ENCODE results near the gene KIAA1549.
"Not testable (repeated sequence)": the region's sequence is repeated elsewhere in the genome, so short reads cannot be mapped to it uniquely, and the experiment has no call there.

KIAA1549 gene

DNA sequence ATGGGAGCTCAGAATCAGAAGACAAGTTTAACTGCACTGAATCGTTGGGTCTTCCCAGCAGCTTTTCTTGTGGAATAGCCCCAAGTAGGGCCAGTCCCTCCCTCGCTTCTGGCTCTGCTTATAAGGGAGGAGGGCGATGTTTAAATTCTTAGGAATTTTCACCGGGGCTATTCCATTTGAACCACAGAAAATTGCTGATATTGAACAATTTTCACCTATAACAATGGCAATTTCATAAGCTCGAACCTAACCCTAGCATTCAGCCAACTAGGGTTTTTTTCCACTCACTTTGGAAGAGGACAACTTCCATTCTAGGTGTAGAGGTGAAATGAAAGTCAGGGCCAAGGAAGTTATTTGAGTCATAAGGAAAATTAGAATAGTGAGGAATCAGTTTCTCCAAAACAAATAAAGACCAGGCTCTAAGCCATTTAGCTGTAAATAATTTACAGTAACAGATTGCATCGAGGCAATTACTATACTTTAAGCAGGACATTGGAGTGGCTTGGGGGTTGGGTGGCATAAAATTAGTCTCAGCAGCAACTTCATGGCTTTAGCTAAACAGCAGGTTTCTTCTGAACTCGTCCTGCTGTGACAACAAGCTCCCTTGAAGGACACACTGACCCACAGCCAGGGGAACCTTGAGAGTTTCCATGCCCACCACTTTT is 181.7 kb downstream of the KIAA1549 start:
- DNase-seq, result no peak

GRCh38 chr7:138798836-138799235 is 182.4 kb downstream of the KIAA1549 start:
- DNase-seq, result no peak

- no peak for DNase-seq
These were observed 183.4 kb downstream of the KIAA1549 start, which contains the start of the genes ATP6V0A4 and TMEM213 for GRCh38 chr7:138797715-138798320. ATP6V0A4 (minus strand) TSS chr7:138798196; CDS start chr7:138771247, 26,949 bp downstream. TMEM213 (plus strand) TSS chr7:138797994; CDS start chr7:138798105, 111 bp downstream.

DNA sequence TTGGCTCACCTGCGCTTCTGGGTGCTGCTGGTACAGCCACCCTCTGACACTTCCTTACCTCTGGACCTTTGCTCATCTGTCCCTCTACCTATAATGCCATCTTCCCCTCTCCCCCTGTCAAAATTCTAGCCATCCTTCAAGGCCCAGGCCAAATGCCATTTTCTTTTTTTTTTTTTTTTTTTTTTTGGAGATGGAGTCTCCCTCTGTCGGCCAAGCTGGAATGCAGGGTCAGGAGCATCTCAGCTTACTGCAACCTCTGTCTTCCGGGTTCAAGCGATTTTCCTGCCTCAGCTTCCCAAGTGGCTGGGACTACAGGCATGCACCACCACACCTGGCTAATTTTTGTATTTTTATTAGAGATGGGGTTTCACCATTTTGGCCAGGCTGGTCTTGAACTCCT is 184.1 kb downstream of the KIAA1549 start:
- not testable (repeated sequence) for DNase-seq

- no peak for DNase-seq
These were observed 185.1 kb downstream of the KIAA1549 start for GRCh38 chr7:138796038-138796615.

DNA sequence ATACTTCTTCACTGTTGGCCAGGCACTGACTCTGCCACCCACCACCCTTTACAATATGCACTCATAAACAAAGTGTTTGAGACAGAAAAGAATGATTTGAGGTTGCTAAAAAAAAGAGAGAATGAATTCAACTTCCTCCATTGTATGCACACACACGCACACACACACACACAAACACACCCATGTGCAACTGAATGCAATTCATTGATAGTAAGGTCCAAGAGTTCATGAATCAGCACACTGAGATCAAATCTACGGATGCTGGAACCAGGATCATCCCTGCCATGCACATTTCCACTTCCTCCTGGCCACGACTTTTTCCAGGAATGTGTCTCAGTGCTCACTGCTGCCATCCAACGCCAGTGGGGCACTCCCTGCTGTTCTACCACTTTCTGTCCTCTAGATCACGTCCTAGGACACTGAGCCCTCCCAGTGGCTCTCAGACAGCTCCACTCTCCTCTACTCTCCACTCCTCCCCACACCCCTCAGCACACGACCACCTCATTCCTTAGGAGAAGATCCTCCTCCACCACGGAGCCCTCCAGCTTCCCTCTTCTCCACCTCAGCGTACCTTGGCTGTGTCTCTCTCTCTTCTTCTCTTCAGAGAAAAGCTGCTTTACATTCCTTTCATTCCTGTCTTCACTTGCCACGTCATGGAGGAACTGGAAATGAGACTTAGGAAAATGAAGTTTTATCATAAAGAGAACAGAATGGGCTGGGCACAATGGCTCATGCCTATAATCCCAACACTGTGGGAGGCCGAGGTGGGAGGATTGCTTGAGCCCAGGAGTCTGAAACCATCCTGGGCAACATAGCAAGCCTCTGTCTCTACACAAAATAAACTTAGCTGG is 195.4 kb downstream of the KIAA1549 start:
- no peak for DNase-seq

- DNase-seq, result no peak
These were observed 196.5 kb downstream of the KIAA1549 start for GRCh38 chr7:138784692-138785091.

Measured in activated CD4-positive, alpha-beta T cell treated with anti-CD3 and anti-CD28 coated beads, Interleukin-2, amount 50 U/mL, for 48 hours (primary cell).